ENCODE measurements around the gene TRNT1.

Gene TRNT1

GRCh38 chr3:3113042-3113709 lies 13.6 kb upstream of the TRNT1 start:
- no peak for DNase-seq

GRCh38 chr3:3117651-3118050 lies 9.1 kb upstream of the TRNT1 start:
- no peak for DNase-seq

DNA sequence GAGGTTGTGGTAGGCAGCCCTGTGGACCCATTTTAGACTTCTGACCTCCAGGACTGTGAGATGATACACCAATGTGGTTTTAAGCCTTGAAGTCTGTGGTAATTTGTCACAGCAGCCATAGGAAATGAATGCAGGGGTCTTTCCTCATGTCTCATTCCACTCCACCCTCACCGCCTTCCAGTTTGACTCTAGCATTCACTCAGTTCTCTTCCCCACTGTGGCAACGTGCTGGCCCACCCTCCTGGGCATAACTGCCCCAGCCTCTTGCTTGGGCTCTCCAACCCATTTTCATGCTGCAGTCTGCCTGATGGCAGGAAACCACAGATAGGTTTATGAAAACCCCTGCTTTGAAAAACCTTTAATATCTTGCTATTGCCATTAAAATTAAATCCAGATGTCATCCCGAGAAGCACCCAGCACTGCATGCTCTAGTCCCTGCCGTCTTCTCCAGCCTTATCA lies 7.3 kb upstream of the TRNT1 start:
- no peak for DNase-seq

- no peak for DNase-seq
Observed at GRCh38 chr3:3125977-3126376, 763 bp upstream of the TRNT1 start.

GRCh38 chr3:3127432-3128010 lies 781 bp downstream of the TRNT1 start:
- DNase-seq = no peak

- no peak for DNase-seq
Observed at GRCh38 chr3:3129579-3129978, 2.8 kb downstream of the TRNT1 start.

GRCh38 chr3:3133500-3133899 lies 6.8 kb downstream of the TRNT1 start:
- DNase-seq = no peak

GRCh38 chr3:3134750-3135448 lies 8.2 kb downstream of the TRNT1 start:
- DNase-seq = no peak

DNA sequence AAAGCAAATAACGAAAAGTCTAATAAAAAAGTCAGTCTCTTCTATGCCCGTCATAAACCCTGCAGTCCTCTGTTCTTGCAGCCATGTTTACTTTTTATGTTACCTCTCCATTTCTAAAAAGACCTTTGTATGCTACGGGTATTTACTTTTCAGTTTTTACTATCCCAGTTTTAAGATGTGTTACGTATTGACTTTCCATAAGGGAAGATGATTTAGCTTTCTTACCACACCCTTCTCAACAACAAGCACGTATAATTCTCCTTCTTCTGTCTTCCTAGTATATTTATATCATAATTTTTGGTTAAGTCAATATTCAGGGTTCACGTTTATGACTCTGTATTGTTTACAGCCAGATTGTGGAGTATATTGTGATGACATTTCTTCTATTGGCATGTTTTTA lies 10.8 kb downstream of the TRNT1 start:
- DNase-seq = no peak

DNA sequence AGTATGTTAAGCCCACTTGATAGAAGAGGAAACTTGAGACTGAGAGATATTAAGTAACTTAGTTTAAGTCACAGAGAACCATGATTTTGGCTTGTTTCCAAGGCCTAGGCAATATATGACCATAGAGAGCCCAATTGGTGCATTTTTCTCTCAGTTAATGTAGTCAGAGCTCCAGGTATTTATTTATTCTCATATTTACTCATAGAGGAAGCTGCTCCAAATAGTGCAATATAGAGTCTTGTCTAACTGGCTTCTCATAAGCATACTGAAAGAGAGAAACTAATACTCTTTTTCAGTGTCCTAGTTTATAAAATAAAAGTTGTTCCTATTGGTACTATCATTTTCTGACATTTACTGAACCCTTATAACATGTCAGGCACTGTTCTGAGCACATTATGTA lies 15.2 kb downstream of the TRNT1 start:
- no peak for DNase-seq

- no peak for DNase-seq
Observed at GRCh38 chr3:3145831-3146230, 19.1 kb downstream of the TRNT1 start.

DNA sequence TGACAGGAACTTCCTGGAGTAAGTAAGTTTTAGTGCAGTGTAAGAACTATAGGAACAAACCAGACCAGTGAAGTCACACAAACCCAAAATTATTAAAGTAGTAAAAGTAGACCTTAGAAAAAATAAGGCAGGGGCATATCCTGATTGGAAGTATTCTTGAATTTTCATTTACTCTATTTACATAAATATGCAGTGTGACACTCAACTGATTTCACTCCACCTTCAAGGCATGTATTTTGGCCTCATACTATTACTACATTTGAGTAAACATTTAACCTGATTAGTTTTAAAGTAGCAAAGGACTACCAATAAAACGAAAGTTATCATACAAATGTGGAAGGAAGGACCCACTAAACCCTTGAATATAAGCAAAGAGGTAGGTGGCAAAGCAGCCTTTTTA lies 22.8 kb downstream of the TRNT1 start:
- DNase-seq = no peak

DNA sequence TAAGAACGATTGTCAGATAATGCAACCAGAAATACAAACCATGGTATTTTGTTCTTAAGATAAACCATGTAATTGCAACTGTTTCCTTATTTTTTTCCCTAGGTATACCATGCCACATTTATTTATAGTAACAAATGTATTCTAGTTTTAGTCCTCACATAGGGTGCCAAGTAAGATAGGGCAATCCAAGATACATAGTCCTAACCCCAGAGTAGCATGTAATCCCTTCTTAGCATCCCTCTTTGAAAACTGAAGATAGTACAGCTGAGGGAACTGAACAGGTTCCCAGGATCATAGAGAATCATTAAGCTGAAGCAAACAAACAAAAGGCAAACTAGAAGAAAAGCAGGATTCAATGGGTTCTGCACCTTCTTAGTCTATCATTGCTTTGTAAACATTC lies 24.8 kb downstream of the TRNT1 start:
- DNase-seq = no peak

DNA sequence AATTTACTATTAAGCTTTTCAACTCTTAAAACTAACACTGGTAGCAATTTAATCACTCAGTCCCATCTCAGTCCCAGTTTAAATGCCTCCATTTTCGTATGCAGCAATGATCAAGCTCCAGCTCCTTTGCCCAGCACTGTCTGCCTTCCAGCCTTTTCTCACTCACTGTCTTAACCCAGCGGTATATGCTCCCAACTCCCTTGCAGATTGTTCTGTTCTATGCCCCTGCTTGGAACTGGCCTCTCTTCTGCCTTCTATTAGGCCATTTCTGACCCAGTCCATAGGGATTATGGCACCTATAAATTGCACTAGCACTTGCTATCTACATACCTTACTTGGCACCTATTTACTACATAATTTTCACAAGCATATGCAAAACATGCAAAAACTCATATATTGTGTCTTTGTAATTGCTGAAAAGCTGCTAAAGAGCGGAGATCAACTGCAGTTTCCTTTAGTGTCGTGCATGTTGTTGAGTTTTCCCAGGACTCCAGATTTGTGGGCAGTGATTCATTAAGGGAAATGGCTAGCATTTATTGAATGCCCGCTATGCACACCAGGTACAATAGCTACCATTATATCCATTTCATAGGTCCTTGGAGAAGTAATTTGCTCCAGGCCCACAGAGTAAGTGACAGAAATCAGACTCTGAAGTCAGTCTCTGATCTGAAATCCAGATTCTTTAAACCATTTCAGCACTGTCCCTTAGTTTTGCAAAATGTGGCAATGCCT lies 28.3 kb downstream of the TRNT1 start:
- DNase-seq = no peak

- no peak for DNase-seq
Observed at GRCh38 chr3:3157484-3157883, 30.7 kb downstream of the TRNT1 start.

- DNase-seq = no peak
Observed at GRCh38 chr3:3160826-3161225, 34.1 kb downstream of the TRNT1 start.

- no peak for DNase-seq
Observed at GRCh38 chr3:3165241-3165640, 38.5 kb downstream of the TRNT1 start.

DNA sequence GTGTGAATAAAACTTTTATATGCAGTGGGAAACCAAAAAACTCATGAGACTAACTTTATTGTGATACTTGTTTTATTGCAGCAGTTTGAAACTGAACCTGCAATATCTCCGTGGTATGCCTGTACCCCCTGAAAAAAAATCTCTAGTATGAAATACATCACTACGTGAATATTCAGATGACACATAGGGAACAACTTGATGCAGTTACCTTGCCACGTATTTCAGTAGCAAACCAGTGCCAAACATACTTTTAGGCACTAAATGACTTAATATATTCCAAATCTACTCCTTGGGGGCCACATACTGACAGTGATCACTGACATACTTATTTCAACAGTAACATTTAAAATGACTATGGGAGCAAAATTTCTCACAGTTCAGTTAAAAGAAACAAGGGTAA lies 38.9 kb downstream of the TRNT1 start:
- DNase-seq = no peak

GRCh38 chr3:3170998-3171397 lies 44.3 kb downstream of the TRNT1 start:
- DNase-seq = peak in 1 of 2 donors; percentile 34

GRCh38 chr3:3172627-3173026 lies 45.9 kb downstream of the TRNT1 start:
- peak in 1 of 2 donors; percentile 22 for DNase-seq

- DNase-seq = no peak
Observed at GRCh38 chr3:3177861-3178497, 51.2 kb downstream of the TRNT1 start.

DNA sequence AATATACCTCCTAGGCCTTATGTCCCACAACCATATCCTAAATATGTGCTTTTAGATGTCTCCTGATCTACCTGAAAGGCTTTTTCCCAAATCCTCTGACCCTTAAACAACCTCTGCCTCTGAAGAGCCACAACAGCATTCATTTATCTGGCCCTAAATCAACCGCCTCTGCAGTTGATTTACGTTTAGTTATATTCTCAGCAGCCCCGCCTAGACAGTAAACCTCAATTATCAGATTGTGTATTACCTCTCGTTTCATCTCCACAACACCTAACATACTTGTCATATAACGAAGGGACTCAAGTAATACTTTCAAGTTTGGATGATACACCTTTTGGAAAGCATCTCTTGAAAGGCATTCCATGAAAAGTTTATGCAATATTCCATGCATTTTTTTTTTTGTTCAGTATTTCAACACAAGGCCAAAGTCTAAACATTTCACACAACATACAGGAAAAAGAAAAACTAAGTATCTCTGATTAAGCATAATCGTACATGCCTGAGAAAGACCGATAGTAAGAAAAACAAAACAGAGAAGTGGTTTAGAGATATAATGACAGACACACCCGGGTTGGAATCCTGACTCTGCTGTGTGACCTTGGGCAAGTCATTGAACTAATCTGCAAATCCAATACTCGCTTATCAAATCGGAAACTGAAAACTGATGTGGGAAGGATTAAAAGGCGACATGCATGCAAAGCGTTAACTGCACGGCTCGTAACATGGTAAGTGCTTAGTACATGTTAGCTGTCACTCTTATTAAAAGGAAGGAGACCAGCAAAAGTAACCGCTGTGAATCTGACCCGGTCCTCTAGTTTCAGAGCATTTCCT lies 52.0 kb downstream of the TRNT1 start:
- DNase-seq = no peak

Data from inflammatory macrophage treated with lipopolysaccharide for 1 hour (primary cell).